Measurements from ENCODE around the gene SHC4.
"Not testable (repeated sequence)": the region's sequence is repeated elsewhere in the genome, so short reads cannot be mapped to it uniquely, and the experiment has no call there.

Gene SHC4

DNA sequence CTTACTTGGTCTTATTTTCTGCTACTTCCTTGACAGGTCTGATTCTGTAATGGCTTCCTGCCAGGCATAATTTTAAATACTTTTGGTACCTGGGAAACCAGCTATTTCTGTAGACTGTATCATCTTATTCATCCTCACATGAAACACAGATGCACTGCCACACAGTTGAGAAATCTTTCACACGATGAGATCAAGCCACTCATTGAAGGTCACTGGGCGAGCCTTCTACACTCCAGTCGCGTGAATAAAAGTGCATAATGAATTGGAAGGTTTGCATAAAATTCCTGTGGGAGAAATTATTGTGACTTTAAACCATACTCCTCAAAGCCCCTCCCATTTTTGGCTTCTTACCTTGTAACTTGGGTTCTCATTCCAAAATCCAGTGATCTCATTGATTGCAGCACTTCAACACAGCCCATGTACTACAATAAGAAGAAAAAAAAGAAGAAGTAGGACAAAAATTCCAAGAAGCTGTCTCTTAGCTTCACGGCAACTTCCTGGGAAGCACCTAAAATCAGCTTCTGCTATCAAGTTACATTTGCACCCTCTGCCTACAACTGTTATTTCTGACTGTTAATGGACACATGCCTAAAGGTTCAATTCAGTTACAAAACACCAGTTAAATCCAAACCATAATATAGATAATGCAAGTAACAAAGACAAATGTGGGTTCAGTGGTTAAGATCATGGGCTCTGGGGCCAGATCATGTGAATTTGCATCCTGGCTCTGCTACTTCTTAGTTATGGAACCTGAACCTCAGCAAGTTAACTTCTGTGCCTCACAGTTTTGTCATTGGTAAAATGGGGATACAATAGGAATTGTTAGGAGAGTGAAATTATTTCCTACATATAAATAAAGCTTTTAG is 39.0 kb downstream of the SHC4 start:
- DNase-seq (ENCODE audit: low read depth) = no peak

DNA sequence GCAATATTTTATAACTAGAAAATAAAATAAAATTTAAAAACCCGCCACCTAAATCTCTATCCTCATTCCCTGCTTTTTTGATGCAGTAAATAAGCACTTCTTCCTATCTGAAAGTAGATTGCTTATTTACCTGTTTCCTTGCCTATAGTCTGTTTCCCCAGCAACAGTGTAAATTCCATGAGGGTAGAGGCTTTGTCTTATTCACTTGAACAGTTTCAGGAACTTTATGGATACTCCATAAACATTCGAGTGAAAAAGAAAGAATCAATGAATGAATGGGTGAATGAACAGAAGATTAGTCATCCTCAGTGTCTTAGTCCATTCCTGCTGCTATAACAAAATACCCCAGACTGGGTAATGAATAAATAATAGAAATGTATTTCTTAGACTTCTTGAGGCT is 41.7 kb downstream of the SHC4 start:
- no peak for DNase-seq (ENCODE audit: low read depth)

DNA sequence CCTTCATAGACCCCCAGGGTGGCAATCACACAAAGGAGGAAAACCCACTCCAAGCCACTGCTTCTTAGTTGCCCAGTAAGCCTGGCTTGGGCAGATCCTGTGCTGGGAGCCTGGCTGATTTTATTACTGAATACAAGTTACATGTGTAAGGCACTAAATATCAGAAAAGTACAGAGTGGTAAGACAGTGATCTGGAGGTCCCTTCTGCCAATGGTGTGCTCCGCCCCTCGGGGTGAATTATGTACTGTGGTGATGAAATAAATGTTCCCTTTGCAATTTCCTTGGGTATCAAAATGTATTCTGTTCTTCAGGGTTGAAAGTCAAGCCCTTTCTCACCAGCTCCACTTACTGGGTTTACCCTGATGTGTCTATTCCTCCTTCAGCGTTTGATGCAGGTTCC is 47.0 kb downstream of the SHC4 start:
- no peak for DNase-seq (ENCODE audit: low read depth)

DNA sequence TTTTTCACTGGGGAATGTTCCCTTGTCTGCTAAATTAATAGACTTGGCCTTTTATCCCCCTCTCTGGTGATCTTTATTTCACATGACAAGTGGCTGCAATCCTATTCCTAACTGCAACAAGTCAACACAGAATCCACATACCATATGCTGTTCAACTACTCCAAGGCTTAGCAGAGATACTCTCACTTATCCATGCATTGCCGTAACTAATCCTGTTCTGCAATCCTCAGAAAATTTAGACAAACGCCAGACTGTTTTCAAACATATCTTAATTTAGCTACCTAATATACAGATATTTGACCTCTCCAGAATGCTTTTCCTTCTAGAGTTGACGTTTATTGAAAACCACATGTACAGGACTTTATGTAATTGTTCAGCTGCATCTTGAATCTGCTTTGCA is 47.9 kb downstream of the SHC4 start:
- no peak for DNase-seq (ENCODE audit: low read depth)

DNA sequence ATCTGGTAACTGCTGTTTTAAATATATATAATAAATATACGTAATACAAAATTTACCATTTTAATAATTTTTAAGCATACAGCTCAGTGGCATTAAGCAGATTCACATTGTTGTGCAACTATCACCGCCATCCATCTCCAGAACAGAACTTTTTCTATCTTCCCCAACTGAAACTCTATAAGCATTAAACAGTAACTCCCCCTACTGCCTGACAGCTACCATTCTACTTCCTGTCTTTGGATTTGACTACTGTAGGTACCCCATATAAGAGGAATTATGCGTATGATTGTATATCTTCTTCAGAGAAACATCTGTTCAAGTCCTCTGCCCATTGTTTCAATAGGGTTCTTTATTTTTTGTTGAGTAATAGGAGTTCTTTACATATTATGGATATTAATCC is 49.0 kb downstream of the SHC4 start:
- DNase-seq (ENCODE audit: low read depth) = no peak

DNA sequence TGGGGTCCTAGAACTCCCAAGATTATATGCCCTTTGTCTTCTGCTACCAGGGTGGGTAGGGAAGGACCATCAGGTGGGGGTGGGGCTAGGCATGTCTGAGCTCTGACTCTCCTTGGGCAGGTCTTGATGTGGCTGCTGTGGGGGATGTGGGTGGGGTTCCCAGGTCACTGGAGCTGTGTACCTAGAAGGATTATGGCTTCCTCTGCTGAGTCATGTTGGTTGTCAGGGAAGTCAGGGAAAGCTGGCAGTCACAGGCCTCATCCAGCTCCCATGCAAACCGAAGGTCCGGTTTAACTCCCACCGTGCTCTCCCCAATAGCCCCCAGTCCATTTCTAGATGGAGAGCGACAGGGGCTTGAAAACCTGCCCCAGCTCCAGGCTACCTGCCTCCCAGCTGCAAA is 50.6 kb downstream of the SHC4 start:
- no peak for DNase-seq (ENCODE audit: low read depth)

DNA sequence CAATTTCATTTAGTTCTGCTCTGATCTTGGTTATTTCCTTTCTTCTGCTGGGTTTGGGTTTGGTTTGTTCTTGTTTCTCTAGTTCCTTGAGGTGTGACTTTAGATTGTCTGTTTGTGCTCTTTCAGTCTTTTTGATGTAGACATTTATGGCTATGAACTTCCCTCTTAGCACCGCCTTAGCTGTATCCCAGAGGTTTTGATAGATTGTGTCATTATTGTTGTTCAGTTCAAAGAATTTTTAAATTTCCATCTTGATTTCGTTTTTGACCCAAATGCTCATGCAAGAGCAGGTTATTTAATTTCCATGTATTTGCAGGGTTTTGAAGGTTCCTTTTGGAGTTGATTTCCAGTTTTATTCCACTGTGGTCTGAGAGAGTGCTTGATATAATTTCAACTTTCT is 53.2 kb downstream of the SHC4 start:
- not testable (repeated sequence) for DNase-seq (ENCODE audit: low read depth)

DNA sequence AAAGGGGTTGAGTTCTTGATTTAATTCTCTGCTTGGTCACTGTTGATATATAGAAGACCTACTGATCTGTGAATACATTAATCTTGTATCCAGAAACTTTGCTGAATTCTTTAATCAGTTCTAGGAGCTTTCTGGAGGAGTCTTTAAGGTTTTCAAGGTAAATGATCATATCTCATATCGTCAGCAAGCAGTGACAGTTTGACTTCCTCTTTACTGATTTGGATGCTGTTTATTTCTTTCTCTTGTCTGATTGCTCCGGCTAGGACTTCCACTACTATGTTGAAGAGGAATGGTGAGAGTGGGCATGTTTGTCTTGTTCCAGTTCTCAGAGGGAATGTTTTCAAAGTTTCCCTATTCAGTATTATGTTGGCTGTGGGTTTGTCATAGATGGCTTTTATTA is 54.4 kb downstream of the SHC4 start:
- DNase-seq (ENCODE audit: low read depth) = not testable (repeated sequence)

DNA sequence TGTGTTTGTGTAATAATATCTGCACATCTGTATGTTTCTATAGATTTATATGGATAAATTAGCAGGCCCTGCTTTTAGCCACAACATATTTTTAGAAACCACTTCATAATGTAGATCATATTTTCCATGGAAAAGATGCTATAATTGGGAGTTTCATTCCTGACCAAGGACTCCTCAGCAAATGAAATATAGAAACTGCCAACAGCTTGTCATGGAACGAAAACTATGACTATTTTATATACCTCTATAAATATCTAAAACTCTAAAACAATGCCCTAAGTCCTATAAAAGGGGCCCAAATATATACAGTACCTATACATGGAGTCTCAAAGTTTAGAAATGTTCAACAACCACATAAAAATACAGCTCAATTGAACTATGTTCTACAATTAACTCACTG is 57.9 kb downstream of the SHC4 start:
- no peak for DNase-seq (ENCODE audit: low read depth)

DNA sequence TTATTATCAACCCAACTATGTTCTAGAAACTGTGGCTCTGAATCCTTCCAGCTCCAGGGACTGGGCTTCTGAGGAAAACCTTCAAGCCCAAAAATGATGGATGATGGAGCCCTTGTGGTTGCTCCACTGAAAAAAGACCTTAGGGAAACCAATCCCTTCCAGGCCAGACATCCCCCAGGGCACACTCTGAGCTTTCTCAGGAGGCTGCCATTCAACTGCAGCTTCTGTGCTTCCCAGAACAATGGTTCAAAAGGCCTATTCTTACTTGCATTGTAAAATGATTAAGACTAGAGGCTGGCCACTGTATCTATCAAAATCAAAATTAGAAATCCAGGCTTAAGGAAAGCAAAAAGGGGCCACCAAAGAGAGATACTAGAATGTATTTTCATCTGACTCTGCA is 58.5 kb downstream of the SHC4 start:
- DNase-seq (ENCODE audit: low read depth) = no peak

DNA sequence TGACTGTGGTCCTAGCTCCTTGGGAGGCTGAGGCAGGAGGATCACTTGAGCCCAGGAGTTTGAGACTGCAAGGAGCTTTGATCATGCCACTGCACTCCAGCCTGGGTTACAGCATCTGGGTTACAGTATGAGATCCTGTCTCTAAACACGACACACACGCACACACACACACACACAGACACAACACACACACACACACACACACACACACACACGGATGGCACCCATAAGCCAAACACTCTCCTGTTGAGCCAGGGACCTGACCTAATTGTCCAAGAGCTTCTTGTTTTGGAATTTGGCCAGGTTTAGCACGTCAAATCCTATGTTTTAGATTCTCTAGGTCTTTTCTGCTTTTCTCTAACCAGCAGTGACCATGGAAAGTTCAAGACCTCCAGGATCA is 59.0 kb downstream of the SHC4 start:
- no peak for DNase-seq (ENCODE audit: low read depth)

DNA sequence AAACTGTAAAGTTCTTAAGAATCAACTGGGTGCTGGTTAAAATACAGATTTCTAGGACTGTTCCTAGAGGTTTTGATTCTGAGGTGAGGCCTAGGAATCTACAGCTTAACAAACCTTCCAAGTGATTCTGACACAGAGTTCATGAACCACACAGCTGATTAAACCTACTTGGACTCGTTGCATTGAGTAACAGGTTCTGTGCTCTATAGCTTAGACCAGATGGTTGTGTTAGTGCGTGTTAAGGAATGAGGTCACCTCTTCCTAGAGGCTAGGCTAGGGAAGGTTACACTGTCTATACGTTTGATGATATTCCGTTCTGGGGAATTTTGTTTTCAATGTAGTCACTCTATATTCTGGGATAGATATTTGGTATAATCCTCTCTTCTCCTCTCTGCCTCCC is 63.9 kb downstream of the SHC4 start:
- no peak for DNase-seq (ENCODE audit: low read depth)

DNA sequence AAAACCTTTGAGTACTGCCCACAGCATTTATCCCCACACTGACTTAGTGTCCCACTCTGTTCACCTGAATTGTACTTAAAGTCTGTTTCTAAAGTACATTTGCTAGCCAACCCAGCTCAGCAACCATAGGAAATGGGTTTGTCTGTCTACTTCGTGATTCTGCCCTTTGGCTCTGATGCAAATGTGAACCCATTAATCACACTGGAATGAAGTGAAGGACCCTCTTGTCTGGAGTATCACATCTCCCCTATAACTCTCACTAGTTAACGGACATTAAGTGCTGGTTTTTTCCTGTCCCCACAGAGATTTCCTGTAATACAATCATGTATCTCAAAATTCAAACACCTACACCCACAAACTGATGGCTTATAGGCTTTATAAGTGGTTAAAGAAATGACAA is 65.3 kb downstream of the SHC4 start:
- no peak for DNase-seq (ENCODE audit: low read depth)

DNA sequence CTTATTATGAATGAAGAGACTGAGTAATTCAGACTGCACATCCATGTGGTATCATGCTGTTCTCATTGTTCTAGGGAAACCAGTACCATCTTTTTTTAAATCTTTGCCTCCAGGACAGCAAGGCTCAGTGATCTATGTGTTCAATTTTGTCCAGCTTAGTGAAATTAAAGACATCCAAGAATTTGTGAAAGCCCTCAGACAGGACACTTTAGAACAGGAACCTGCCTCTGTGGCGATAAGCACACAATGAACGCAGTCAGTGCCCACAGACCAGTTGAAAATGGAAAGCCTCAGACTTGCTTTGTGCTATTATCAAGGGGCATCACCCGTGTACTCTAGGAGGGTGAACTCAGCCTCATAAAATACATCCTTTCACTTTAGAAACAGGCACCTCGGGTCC is 65.7 kb downstream of the SHC4 start:
- DNase-seq (ENCODE audit: low read depth) = no peak

DNA sequence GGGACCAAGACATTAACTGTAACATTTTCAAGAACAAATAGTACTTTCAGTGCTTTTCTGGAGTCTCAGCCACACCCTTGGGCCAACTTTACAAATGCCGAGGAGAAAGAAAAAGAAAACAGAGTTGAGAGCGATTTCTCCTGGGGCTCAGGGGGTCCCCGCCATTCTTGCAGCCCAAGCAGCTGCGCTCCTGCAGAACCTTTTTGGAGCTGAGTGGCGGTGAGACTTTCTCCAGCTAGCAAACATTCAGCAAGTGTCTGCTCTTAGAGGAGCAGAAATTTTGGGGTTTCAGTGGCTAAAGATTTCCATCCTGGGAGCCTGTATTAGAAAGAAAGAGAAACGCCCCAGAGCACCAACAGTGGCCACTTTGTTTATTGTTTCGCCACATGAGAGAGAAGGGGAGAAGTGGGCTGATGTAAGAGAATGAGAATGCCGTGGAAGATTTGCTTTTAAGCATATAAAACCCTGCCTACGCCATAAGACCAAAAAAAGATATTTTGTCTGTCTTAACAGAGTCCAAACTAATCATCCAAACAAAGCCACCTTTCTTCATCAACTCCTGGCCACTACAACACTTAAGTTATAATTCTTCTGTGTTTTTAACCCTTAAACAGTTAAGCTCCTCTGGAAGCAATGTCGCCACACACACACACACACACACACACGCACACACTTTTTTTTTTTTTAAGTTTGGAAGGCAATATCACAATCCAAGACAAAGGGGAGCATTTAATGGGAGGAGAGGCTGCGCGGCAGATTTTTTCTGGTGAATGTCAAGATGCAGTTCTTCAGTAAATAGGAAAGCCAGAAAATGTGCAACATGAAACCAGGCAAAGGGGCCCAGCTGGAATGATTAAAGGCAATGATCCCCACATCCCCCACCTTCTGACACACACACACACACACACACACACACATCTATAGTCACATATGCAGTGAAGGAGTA is 66.6 kb downstream of the SHC4 start:
- DNase-seq (ENCODE audit: low read depth) = no peak

DNA sequence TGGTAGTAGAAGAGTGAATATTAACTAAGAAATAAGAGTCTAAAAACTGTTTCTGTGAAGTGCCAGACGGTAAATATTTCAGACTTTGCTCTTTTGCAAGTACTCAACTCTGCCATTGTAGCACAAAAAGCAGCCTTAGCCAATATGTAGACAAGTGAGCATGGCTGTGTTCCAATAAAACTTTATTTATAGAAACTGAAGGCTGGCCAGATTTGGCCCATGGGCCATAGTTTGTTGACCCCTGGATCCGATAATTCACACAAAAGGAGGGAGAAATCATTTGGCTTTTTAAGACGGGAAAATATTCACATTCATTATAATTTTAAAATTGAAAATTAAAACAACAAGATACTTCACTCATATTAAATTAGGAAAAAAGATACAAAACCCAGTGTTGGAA is 70.4 kb downstream of the SHC4 start:
- DNase-seq (ENCODE audit: low read depth) = no peak

DNA sequence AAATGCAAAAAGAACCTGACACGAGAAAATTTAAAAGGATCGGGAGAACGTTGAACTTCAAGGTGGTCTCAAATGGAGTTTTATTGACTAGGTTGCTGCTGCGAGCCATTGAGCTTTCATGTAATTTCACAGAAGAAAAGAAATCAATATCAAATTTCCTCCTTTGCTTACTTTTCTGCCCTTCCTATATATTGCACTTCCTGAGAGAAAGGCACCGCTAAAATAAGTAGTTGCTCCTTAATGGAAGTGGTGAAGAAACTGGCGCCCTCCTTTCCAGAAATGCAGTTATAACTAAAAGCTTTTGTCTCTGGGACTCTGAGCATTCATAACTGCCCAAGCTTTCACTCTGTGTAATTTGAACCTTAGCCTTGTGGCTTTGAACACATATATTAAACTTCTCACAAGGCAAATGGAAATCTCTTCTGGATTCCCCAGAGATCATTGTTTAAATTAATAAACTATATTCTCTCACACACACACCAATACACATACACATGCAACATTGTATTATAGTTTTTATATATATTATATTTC is 72.4 kb downstream of the SHC4 start:
- DNase-seq (ENCODE audit: low read depth) = no peak

DNA sequence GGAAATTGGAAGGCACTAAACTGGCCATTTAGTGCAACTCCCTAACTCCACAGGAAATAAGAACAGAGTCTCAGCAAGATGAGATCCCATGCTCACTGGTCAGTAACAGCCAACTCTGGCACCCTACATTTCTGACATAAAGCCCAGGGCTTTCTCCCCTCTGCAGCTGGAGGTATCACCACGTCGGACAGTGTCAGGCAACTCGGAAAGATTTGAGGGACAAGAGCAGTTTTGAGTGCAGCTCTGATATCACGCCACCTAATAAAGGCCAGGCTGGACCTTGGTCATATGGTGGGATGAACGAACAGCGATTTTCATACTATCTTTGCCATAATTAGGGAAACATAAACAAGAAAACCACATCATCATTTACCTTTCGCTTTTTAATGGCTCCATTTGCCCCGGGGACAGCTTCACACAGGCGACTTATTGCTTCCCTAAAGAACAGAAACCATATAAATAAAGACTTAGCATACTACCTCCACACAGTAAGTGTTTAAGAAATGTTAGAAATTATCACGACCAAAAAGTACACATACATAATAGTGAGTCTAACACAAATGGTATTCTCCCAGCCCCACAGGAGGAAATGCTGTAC is 73.2 kb downstream of the SHC4 start:
- no peak for DNase-seq (ENCODE audit: low read depth)

DNA sequence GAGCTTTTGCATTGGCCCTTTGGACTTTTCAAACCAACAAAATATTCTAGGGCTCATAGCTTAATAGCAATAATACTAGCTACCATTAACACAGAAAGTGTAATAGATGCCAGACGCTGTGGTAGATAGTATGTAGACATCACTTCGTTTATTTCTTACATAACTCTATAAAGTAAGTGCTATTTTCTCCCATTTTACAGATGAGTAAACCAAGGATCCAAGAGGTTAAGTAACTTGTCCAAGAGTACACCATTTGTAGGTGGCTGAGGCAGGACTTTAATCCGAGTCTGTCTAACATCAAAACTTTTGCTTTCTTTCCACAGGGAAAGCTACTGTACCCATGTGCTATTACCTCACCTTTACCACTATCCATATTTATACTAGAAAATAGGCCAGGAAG is 73.8 kb downstream of the SHC4 start:
- DNase-seq (ENCODE audit: low read depth) = no peak

DNA sequence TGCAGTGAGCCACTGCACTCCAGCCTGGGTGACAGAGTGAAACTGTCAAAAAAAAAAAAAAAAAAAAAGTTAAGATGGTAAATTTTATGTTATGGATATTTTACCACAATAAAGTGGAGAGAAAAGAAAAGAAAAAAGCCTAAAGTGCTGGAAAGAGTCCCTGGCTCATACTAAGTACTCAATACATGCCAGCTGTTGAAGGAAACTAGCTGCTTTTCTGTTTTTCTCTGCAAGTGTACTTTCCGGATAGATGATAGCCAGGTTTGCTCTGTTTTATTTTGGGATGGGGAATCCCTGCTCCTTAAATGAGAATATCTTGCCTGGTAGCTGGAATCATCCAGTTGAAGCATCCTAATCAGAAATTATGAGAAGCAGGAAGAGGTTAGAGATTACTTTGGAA is 74.9 kb downstream of the SHC4 start:
- DNase-seq (ENCODE audit: low read depth) = no peak

DNA sequence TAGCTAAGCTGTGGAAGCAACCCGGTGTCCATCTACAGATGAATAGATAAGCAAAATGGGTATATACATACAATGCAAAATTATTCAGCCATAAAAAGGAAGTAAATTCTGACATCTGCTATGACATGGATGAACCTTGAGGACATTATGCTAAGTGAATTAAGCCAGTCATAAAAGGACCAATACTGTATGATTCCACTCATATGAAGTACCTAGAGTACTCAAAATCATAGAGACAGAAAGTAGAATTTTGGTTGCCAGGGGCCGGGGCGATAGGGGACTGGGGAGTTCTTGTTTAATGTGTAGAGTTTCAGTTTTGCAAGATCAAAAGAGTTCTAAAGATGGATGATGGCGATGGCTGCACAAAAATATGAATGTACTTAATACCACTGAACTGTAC is 75.5 kb downstream of the SHC4 start:
- no peak for DNase-seq (ENCODE audit: low read depth)

DNA sequence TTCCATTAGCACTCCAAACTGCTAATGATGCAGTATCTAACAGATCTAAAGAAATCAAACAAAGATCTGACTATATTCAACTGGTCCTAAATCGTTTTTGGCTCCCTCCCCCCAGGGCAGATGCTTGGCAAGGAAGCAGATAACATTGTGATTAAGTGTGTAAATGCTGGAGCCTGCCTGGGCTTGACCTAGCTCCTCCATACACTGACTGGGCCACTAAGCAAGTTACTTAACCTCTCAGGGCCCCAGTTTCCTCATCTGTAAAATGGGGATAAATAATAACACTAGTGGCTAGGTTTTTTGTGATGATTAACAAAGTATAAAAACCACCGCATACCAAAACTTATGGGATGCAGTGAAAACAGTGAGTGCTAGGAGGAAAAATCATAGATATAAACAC is 76.6 kb downstream of the SHC4 start:
- DNase-seq (ENCODE audit: low read depth) = no peak

DNA sequence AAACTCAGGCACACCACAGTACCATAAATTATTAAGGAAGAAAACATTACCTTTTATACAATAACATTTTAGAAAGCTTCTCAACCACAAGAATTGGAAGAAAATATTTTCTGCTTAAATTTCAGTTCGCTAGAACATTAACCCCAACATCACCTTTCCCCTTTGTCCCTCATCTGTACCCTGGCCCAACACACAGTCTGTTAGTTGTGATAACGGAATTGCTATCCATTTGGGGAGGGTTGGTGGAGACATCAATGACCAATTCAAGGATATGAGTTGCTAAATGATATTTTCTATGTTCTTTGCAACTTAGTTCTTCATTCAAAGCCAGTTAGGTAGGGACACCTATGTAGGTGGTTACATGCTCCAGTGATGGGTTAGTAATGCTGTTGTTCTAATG is 80.0 kb downstream of the SHC4 start:
- DNase-seq (ENCODE audit: low read depth) = no peak

Data from GM04504 (cell line).